H9 (cell line): ENCODE measurements around the gene FAM180A. TPM values are rescaled to one million over a fixed set of nuclear protein-coding genes. Genes with fewer than 3 reads are reported as not detected.

Experiments
- DNase-seq: peaks from one replicate; pipeline ENCODE4 v3.0.0-alpha.2; 2017
- H2AFZ ChIP-seq: one replicate; pipeline ENCODE4 v1.6.1; 2013; ENCODE audit warnings: mild to moderate bottlenecking, low read length, control low read depth, moderate library complexity
- H2AK5ac ChIP-seq: 2 replicates; pipeline ENCODE4 v1.6.1; 2013; ENCODE audit warnings: low read length, control low read depth, mixed read lengths; ENCODE audit not compliant: insufficient read length
- H2BK120ac ChIP-seq: one replicate; pipeline ENCODE4 v1.6.1; 2013; ENCODE audit warnings: low read depth, mild to moderate bottlenecking, low read length, control low read depth, inconsistent platforms; ENCODE audit not compliant: poor library complexity, severe bottlenecking
- H2BK12ac ChIP-seq: 2 replicates; pipeline ENCODE4 v1.6.1; 2013; ENCODE audit warnings: low read length, control low read depth, mixed read lengths, low read depth; ENCODE audit not compliant: insufficient read length
- H2BK15ac ChIP-seq: 2 replicates; pipeline ENCODE4 v1.6.1; 2013; ENCODE audit warnings: low read depth, low read length, control low read depth
- H2BK20ac ChIP-seq: one replicate; pipeline ENCODE4 v1.6.1; 2013; ENCODE audit warnings: low read depth, mild to moderate bottlenecking, low read length, control low read depth, inconsistent platforms; ENCODE audit not compliant: poor library complexity, severe bottlenecking
- H2BK5ac ChIP-seq: 2 replicates; pipeline ENCODE4 v1.6.1; 2013; ENCODE audit warnings: low read length, control low read depth, mixed read lengths; ENCODE audit not compliant: insufficient read length
- H3K14ac ChIP-seq: 2 replicates; pipeline ENCODE4 v1.6.1; 2013; ENCODE audit warnings: low read length, control low read depth; ENCODE audit not compliant: insufficient read depth
- H3K18ac ChIP-seq: 2 replicates; pipeline ENCODE4 v1.6.1; 2013; ENCODE audit warnings: low read depth, mild to moderate bottlenecking, mixed read lengths, low read length, control low read depth; ENCODE audit not compliant: insufficient read length
- H3K23ac ChIP-seq: 2 replicates; pipeline ENCODE4 v1.6.1; 2013; ENCODE audit warnings: low read length, control low read depth, mixed read lengths, low read depth; ENCODE audit not compliant: insufficient read length
- H3K23me2 ChIP-seq: 2 replicates; pipeline ENCODE4 v1.6.1; 2013; ENCODE audit warnings: low read depth, mild to moderate bottlenecking, mixed read lengths, low read length, control low read depth; ENCODE audit not compliant: insufficient read length, poor library complexity, severe bottlenecking
- H3K27ac ChIP-seq: 2 replicates; pipeline ENCODE4 v1.5.1; 2013; ENCODE audit warnings: low read length, control low read depth, mixed read lengths, low read depth; ENCODE audit not compliant: insufficient read length
- H3K27me3 ChIP-seq: 2 replicates; pipeline ENCODE4 v1.6.1; 2013; ENCODE audit warnings: low read length, control low read depth, inconsistent platforms; ENCODE audit not compliant: insufficient read depth
- H3K4ac ChIP-seq: 2 replicates; pipeline ENCODE4 v1.6.1; 2013; ENCODE audit warnings: low read depth, mild to moderate bottlenecking, control low read depth, inconsistent platforms, low read length, moderate library complexity
- H3K4me1 ChIP-seq: 2 replicates; pipeline ENCODE4 v1.6.1; 2013; ENCODE audit warnings: low read length, control low read depth, inconsistent platforms; ENCODE audit not compliant: insufficient read depth
- H3K4me2 ChIP-seq: 2 replicates; pipeline ENCODE4 v1.6.1; 2013; ENCODE audit warnings: low read length, control low read depth, mixed read lengths; ENCODE audit not compliant: insufficient read length, insufficient read depth
- H3K56ac ChIP-seq: 2 replicates; pipeline ENCODE4 v1.6.1; 2013; ENCODE audit warnings: low read depth, mild to moderate bottlenecking, mixed read lengths, low read length, control low read depth; ENCODE audit not compliant: insufficient read length
- H3K79me1 ChIP-seq: 2 replicates; pipeline ENCODE4 v1.6.1; 2013; ENCODE audit warnings: low read depth, mild to moderate bottlenecking, moderate library complexity, low read length, control low read depth, inconsistent platforms; ENCODE audit not compliant: insufficient read depth, poor library complexity, severe bottlenecking
- H3K79me2 ChIP-seq: 2 replicates; pipeline ENCODE4 v1.6.1; 2013; ENCODE audit warnings: low read length, control low read depth, inconsistent platforms; ENCODE audit not compliant: insufficient read depth
- H3K9ac ChIP-seq: 2 replicates; pipeline ENCODE4 v1.6.1; 2013; ENCODE audit warnings: low read length, control low read depth, mixed read lengths; ENCODE audit not compliant: insufficient read length; ENCODE audit errors: extremely low read depth
- H3K9me3 ChIP-seq: one replicate; pipeline ENCODE4 v1.6.1; 2013; ENCODE audit warnings: low read depth, low read length, inconsistent platforms; ENCODE audit not compliant: control insufficient read depth
- H3T11ph ChIP-seq: one replicate; pipeline ENCODE4 v1.6.1; 2013; ENCODE audit warnings: mild to moderate bottlenecking, low read length, control low read depth, inconsistent platforms
- H4K20me1 ChIP-seq: one replicate; pipeline ENCODE4 v1.6.1; 2013; ENCODE audit not compliant: control insufficient read depth, insufficient read length, insufficient read depth
- H4K5ac ChIP-seq: 2 replicates; pipeline ENCODE4 v1.6.1; 2013; ENCODE audit warnings: low read depth, mild to moderate bottlenecking, mixed read lengths, low read length, control low read depth; ENCODE audit not compliant: insufficient read length
- H4K8ac ChIP-seq: replicated peaks from 2 replicates; pipeline ENCODE4 v1.6.1; 2013; ENCODE audit warnings: low read length, control low read depth, mixed read lengths, low read depth; ENCODE audit not compliant: insufficient read length
- H4K91ac ChIP-seq: 2 replicates; pipeline ENCODE4 v1.6.1; 2013; ENCODE audit warnings: low read depth, mild to moderate bottlenecking, moderate library complexity, mixed read lengths, low read length, control low read depth; ENCODE audit not compliant: insufficient read length
- H3K27ac Mint-ChIP-seq, 3 experiments: 2 replicates in 2 of 3; 3 replicates in 1 of 3; pipeline ENCODE4 v1.8.0; 2020 to 2021; ENCODE audit warnings: mixed read lengths in 3 of 3, mild to moderate bottlenecking in 1 of 3, moderate library complexity in 1 of 3
- H3K27me3 Mint-ChIP-seq: 2 replicates; pipeline ENCODE4 v1.8.0; 2021; ENCODE audit warnings: low read depth, mild to moderate bottlenecking, moderate library complexity, mixed read lengths
- H3K36me3 Mint-ChIP-seq, 3 experiments: 2 replicates in 2 of 3; 3 replicates in 1 of 3; pipeline ENCODE4 v1.8.0; 2020 to 2021; ENCODE audit warnings: low read depth in 3 of 3, mixed read lengths in 3 of 3; ENCODE audit not compliant: insufficient read depth in 1 of 3
- H3K4me1 Mint-ChIP-seq, 2 experiments: 2 replicates each; pipeline ENCODE4 v1.8.0; 2020; ENCODE audit warnings: mixed read lengths in 2 of 2
- H3K4me3 Mint-ChIP-seq, 2 experiments: 2 replicates in 1 of 2; 3 replicates in 1 of 2; pipeline ENCODE4 v1.8.0; 2020 to 2021; ENCODE audit warnings: mild to moderate bottlenecking in 2 of 2, mixed read lengths in 2 of 2, moderate library complexity in 1 of 2
- H3K9me3 Mint-ChIP-seq, 2 experiments: 2 replicates in 1 of 2; 3 replicates in 1 of 2; pipeline ENCODE4 v1.8.0; 2020; ENCODE audit warnings: mild to moderate bottlenecking in 2 of 2, mixed read lengths in 2 of 2, moderate library complexity in 1 of 2
- CTCF ChIP-seq: fragments of 200-600 bp; sonication (generic); conservative IDR thresholded peaks from 3 replicates; pipeline ENCODE4 v1.8.0; 2021; ENCODE audit warnings: antibody characterized with exemption, mild to moderate bottlenecking
- WGBS: extraction: QIAGEN DNeasy Blood & Tissue Kit; methylation state at CpG from one replicate; pipeline ENCODE4 v1.1.7; 2013; ENCODE audit warnings: missing lambda C conversion rate, low lambda C conversion rate, mixed read lengths; ENCODE audit not compliant: insufficient read length; ENCODE audit errors: extremely low coverage; 5-methylcytosine and 5-hydroxymethylcytosine counted together
- long read RNA-seq: library from polyadenylated mRNA; unstranded; transcript quantifications from one replicate; pipeline ENCODE4 v2.0.0, GENCODE V29; 2020
- total RNA-seq: library from RNA; stranded (reverse); gene quantifications from 2 replicates; pipeline ENCODE4 v1.2.1, GENCODE V29; 2021

FAM180A gene
- total RNA-seq: not detected in 2 replicates
- long read RNA-seq: 0 reads

GRCh38 chr7:135748770-135749169 is at the start of gene FAM180A:
FAM180A (minus strand) TSS chr7:135748813; CDS start chr7:135748580, 233 bp downstream.
- no CpG with 5 or more reads among the region's 11 CpGs for WGBS
- Histone ChIP-seq H3K27me3 (no peaks in the 10 kb centered on the region), H2BK12ac (no peak within 1 kb of the TSS)

More at GRCh38 chr7:135748770-135749169, at the start of gene FAM180A:
- no peaks in the 10 kb centered on the region; the same call in 1 of the 2 replicates for H3K4me1 ChIP-seq
- H3T11ph ChIP-seq: no peak within 1 kb of the TSS
- H4K20me1 ChIP-seq: no peaks in the 10 kb centered on the region
- H3K4me2 ChIP-seq: no peak within 1 kb of the TSS
- Mint-ChIP-seq H3K36me3 (peaks cover 0 to 17% (median 2%) of the 10 kb centered on the region in 3 experiments; a peak in 3 of 7 replicates), H3K9me3 (peaks cover under 1 to 13% of the 10 kb centered on the region in 2 experiments; a peak in 4 of 5 replicates), H3K4me3 (no peak within 1 kb of the TSS), H3K4me1 (peaks cover 23 to 29% of the 10 kb centered on the region in 2 experiments), H3K27me3 (peaks cover 6% of the 10 kb centered on the region), H3K27ac (no peak within 1 kb of the TSS)
- no peaks in the 10 kb centered on the region for H3K23me2 ChIP-seq
- no peaks in the 10 kb centered on the region for H3K9me3 ChIP-seq
- DNase-seq: no peak
- no peak within 1 kb of the TSS for H3K4ac ChIP-seq
- no peak within 1 kb of the TSS for H2BK120ac ChIP-seq
- H2BK5ac ChIP-seq: no peak within 1 kb of the TSS
- H4K91ac ChIP-seq: no peak within 1 kb of the TSS
- H4K5ac ChIP-seq: no peak within 1 kb of the TSS
- H3K18ac ChIP-seq: no peak within 1 kb of the TSS
- no peak within 1 kb of the TSS for H2BK20ac ChIP-seq
- no peak within 1 kb of the TSS for H3K23ac ChIP-seq
- no peak within 1 kb of the TSS for H2AK5ac ChIP-seq
- no peak for TF ChIP-seq CTCF
- no peaks in the 10 kb centered on the region for H3K79me1 ChIP-seq
- no peak within 1 kb of the TSS for H3K27ac ChIP-seq
- no peak within 1 kb of the TSS for H3K56ac ChIP-seq
- H2BK15ac ChIP-seq: no peak within 1 kb of the TSS
- H2AFZ ChIP-seq: no peak within 1 kb of the TSS
- no peak within 1 kb of the TSS for H4K8ac ChIP-seq
- no peak within 1 kb of the TSS for H3K14ac ChIP-seq
- no peaks in the 10 kb centered on the region for H3K79me2 ChIP-seq
- no peak within 1 kb of the TSS for H3K9ac ChIP-seq
